ENCODE measurements around the gene CTSA. TPM values are rescaled to one million over a fixed set of nuclear protein-coding genes. Genes with fewer than 3 reads are reported as not detected.
A peak's percentile ranks its signal among the peaks of the same experiment; 100 is the strongest.
"Not testable (repeated sequence)": the region's sequence is repeated elsewhere in the genome, so short reads cannot be mapped to it uniquely, and the experiment has no call there.

CTSA gene
- total RNA-seq, 2 donors from 2014 or later, result 81.2 to 112 TPM

DNA sequence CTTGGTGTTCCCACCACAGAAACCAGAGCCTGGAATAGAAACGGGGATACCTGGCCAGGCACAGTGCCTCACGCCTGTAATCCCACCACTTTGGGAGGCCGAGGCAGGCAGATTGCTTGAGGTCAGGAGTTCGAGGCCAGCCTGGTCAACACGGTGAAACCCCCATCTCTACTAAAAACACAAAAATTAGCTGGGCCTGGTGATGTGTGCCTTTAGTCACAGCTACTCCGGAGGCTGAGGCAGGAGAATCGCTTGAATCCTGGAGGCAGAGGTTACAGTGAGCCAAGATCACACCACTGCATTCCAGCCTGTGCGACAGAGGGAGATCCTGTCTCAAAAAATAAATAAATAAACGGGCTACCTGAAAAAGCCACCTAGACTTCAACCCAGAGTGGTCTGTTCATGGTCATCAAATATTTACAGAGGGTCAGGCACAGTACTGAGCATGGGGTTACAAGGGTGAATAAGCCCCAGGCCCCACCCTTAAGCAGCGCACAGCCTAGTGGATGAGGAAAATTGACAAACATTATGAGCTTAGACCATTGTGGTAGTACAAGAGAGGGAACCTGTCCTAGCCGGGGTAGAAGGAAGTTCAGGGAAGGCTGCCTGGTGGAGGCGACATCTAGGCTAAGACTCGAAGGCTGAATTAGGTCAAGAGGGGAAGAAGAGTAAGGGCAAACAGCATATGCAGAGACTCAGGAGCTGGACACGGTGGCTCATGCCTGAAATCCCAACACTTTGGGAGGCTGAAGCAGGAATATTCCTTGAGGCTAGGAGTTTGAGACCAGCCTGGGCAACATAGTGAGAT lies 36.1 kb downstream of the CTSA start:
- intact Hi-C loops (cut with DNase I), result no loop called here
- DNase-seq (ENCODE audit: low spot score), result no peak

DNA sequence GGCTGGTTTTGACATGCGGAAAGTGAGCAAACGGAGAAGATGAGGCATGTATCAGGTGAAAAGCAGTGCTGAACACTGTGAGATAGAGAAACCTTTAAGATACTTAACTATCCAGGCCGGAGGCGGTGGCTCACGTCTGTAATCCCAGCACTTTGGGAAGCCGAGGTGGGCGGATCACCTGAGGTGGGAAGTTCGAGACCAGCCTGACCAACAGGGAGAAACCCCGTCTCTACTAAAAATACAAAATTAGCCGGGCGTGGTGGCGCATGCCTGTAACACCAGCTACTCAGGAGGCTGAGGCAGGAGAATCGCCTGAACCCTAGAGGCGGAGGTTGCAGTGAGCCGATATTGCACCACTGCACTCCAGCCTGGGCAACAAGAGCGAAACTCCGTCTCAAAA lies 40.5 kb downstream of the CTSA start:
- DNase-seq (ENCODE audit: low spot score), result not testable (repeated sequence)
- intact Hi-C loops (cut with DNase I), result loop anchor here in 1 of 2 donors (10.0 kb wide), 1 partner anchor 107 kb away; the partner anchor contains the start of gene TNNC2

DNA sequence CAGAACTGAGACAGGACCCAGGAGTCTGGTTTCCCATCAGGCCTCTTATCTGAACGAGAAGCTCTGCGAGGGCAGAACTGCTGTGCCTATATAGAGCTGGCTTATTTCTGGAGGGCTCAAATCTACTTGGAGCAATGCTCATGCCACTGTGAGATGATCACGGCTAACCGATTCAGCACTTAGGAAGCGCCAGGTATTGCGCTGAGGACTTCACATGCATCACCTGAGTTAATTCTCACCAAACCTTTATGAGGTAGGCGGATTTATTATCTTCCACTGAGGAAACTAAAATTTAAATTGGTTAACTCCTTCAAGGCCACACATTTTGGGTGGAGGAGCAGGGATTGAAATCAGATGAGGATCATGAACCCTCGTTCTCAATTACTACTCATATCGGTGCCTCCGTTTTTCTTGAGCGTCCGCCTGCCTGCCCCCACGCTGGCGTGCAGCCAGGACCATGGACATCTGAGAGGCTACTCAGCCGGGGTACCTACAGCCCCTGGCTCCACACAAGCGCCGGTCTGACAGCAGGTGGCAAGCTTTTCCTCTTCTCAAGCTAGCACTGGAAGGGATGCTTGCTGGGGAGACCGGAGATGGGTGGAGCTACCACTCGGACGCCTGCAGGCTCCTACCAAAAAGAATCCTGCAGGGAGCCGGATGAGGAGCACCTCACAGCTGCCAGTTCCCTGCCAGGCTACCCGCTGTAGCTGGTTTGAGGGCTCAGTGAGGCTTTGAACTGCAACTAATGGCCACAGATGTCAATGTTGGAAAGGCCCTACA lies 42.3 kb downstream of the CTSA start:
- intact Hi-C loops (cut with DNase I), result loop anchor here in 1 of 2 donors (10.0 kb wide), 1 partner anchor 109 kb away; the partner anchor contains the start of gene TNNC2
- peak; percentile 87 for DNase-seq (ENCODE audit: low spot score)

DNA sequence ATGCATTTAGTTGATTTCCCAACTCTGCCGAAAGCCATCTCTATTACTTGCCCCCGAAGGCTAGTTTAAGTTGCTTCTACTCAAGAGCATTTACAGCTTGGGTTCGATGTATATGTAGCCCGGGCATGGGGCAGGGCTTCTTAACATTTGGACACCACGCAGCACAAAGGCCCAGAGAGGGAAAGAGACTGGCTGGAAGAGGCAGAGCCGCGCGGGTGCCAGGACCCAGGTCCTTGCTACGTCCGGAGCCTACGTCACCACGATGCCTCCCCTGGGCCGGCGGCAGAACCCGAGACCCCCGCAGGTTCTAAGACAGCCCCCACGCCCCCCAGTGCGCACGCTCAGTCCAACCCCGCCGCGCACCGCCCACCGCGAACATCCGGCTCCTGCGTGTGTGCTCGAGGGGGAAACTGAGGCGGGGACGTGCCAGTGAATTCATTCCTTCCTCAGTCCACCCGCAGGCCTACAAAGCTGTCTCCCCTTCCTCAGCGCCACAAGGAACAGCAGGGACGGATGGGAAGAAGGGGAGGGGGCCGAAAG lies 43.0 kb downstream of the CTSA start:
- DNase-seq (ENCODE audit: low spot score), result peak; percentile 91
- intact Hi-C loops (cut with DNase I), result loop anchor here in 1 of 2 donors (10.0 kb wide), 1 partner anchor 109 kb away; the partner anchor contains the start of gene TNNC2

DNA sequence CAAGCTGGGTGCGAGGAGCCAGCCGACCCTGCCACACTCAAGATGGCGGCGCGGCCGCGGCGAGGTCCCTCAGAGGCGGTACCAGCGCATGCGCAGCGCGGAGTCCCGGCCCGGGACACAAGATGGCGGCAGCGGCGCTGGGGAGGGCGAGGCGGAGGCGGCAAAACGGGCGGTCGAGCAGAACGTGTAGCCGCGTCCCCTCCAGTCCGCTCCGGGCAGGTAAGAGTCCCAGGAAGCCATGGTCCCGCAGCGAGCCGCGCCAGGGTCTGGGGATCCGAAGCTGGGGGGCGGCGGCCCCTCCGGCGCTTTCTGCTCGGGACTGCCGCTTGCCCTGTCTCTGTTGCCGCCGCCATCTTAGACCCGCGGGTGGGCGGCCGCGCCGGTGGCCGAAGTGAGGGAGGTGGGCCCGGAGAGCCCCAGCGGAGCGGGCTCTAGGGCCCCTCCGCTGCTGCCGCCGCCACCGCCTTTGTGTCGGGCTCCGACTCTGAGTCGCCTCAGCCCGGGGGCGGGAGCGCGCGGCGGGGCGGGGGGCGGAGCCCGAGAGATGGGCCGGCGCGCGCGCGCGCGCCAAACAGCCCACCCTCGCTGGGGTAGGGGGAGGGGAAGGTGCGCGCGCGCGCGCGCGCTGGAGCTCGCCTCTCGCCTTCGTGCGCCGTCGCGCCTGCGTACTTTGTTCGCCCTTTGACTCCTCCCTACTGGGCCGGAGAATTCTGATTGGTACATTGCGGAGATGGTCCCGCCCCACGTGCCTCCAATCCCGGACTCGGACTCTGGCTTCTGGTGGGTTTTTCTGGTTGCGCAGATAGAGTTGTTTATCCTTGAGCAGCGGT lies 43.7 kb downstream of the CTSA start, which contains the start of gene PCIF1:
Gene PCIF1 (plus strand): TSS at position 98 of the 830 bp plus-strand sequence. CDS start 4,317 bp downstream, outside the sequence.
- DNase-seq (ENCODE audit: low spot score), result peak; percentile 99

DNA sequence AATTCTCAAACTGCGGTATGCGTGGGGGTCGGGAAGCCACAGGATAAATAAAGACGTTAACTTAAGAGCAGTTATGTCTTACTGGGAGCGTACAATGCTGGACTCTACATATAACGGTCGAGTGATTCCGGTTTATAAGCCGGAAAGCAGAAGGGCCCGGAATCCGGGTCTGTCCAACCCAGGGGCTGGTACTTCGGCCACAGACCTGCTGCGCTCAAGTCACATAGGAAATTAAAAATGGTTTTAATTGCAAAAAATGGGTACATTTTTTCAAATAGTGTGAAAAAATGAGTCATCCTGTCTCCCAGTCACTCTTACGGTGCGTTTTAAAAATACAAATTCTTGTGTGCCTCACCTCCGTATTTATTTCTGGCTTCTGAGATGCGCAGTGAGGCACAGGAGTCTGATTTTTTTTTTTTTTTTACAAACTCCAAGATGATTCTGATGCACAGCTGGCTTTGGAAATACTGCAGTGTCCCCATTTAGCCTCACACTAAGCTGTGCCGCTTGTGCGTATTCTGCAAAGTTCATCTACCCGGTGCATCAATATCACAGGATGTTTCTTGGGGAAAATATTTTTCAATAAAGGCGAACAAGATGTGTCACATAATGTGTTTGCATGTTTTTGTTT lies 44.4 kb downstream of the CTSA start:
- intact Hi-C loops (cut with DNase I), result loop anchor here in 1 of 2 donors (10.0 kb wide), 1 partner anchor 111 kb away; the partner anchor contains the start of gene TNNC2

More for the DNA sequence above, 43.7 kb downstream of the CTSA start, which contains the start of gene PCIF1:
- intact Hi-C loops (cut with DNase I), result loop anchor here in 1 of 2 donors (10.0 kb wide), 1 partner anchor 110 kb away; the partner anchor contains the start of gene TNNC2

DNA sequence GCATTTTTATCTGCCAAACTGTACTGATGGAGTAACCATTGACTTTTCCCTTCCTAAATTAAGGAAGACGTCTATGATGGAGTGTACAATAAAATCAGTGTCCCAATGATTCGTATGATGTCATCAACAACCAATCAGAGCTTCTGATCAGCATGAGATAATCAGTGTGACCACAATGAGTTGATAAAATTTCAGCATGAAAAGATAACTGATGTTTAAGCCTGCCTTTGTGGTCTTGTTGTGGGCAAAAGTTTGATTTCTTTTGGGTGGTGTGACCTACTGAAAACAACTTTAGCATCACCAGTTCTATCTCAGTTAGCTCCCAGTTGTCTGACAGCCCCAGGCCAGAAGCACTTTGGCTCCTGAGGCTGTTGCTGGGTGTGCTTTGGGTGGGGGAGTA lies 46.6 kb downstream of the CTSA start:
- intact Hi-C loops (cut with DNase I), result loop anchor here in 1 of 2 donors (10.0 kb wide), 1 partner anchor 113 kb away; the partner anchor contains the start of gene TNNC2

More for the DNA sequence above, 44.4 kb downstream of the CTSA start:
- DNase-seq (ENCODE audit: low spot score), result no peak

DNA sequence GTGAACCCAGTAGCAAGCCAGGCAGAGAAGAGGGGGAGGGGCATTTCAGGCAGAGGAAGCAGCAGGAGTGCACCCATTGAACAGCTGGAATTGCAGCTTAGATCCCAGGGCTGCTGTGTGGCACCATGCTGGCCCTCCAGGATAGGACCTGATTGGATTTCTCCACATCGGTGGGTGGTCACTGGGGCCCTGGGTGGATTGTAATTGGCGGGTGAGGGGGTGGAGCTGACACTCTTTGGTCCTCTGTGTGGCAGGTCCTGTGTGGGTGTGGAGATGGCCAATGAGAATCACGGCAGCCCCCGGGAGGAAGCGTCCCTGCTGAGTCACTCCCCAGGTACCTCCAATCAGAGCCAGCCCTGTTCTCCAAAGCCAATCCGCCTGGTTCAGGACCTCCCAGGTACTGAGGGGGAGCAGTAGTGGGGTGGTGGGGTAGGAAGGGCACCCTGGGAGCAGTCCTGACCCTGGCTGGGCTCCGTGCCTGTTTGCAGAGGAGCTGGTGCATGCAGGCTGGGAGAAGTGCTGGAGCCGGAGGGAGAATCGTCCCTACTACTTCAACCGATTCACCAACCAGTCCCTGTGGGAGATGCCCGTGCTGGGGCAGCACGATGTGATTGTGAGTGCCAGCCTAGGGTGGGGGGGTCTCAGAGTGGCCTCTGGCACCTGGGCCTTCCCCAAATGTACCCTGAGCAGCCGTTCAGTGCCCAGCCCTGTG lies 47.7 kb downstream of the CTSA start:
- intact Hi-C loops (cut with DNase I), result loop anchor here in 1 of 2 donors (10.0 kb wide), 1 partner anchor 114 kb away; the partner anchor contains the start of gene TNNC2
- no peak for DNase-seq (ENCODE audit: low spot score)

More for the DNA sequence above, 46.6 kb downstream of the CTSA start:
- no peak for DNase-seq (ENCODE audit: low spot score)

DNA sequence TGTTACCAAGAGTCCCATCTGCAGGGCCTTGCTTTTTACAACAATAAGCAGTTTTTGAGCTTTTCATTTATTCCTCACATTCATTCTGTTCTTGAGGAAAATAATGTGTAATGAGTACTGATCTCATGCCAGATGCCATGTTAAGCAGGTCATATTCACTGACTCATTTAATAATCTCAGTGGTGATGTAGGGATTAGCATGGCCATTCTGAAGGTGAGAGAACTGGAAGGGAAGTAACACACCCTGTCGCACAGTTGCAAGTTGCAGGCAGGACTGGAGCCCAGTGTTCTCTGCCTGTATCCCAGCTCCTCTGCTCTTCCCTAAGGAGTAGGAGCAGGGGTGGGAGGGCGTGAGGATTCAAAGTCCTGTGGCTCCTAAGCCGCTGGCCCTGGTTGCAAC lies 48.9 kb downstream of the CTSA start:
- intact Hi-C loops (cut with DNase I), result loop anchor here in 1 of 2 donors (10.0 kb wide), 1 partner anchor 135 kb away; no protein-coding TSS in a partner anchor
- no peak for DNase-seq (ENCODE audit: low spot score)

DNA sequence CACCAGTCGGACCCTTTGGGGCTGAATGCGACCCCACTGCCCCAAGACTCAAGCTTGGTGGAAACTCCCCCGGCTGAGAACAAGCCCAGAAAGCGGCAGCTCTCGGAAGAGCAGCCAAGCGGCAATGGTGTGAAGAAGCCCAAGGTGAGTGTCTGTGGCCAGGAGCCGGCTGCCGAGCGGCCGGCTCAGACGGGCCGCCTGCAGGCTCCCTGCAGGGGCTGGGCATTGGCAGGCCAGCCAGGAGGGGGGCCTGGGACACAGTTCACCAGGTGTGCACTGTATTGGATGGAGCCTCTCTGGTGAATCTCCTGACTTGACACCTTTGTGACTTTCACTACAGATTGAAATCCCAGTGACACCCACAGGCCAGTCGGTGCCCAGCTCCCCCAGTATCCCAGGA lies 49.3 kb downstream of the CTSA start:
- intact Hi-C loops (cut with DNase I), result loop anchor here in 1 of 2 donors (10.0 kb wide), 1 partner anchor 136 kb away; no protein-coding TSS in a partner anchor
- DNase-seq (ENCODE audit: low spot score), result no peak

DNA sequence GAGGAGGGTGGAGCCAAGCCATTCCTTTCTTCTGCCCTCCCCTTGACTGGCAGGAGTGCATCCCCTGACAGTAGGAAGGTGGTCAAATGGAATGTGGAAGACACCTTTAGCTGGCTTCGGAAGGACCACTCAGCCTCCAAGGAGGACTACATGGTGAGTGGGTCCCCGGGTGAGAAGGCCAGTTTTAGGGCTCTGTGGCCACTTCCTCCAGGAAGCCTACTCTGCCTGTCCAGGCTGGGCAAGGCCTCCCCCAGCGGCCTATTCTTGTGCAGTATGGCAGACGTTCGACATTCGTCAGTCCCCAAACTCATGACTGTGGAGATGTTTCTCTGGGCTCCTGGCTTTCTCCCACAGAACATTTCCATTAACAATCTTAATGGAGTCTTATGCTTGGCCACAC lies 52.5 kb downstream of the CTSA start:
- DNase-seq (ENCODE audit: low spot score), result no peak
- intact Hi-C loops (cut with DNase I), result loop anchor here in 1 of 2 donors (10.0 kb wide), 1 partner anchor 139 kb away; no protein-coding TSS in a partner anchor

DNA sequence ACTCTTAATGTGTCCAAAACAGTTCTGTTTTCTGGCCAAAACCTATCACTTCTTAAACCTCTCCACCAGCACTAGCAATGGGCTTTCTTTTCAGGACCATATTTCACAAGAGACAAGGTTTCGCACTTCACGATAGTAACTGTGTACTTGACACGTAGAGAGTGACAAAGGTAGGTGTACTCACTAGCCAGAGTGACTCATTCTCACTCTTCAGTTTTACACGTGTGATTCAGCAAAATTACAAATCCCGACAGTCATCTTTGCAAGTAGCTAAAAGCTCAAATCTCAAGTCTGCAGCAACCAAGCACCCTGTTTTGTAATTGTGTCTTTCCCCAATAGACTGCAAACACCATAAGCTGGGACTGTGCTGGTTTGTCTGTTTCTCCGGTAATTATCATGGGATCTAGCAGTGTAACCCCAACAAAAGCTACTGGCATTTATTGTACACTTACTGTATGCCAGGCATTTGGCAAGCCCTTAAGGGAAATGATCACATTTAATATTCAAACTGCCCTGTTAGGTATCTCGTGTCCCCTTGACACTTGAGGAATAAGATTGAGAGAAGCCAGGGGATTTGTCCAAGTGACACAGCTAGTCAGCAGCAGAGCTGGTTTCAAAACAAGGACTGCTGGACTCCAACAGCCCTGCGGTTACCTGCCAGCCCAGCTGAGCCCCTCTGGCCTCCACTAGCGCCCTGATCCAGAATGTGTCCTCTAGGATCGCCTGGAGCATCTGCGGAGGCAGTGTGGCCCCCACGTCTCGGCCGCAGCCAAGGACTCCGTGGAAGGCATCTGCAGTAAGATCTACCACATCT lies 53.2 kb downstream of the CTSA start:
- no peak for DNase-seq (ENCODE audit: low spot score)
- intact Hi-C loops (cut with DNase I), result loop anchor here in 1 of 2 donors (10.0 kb wide), 1 partner anchor 140 kb away; no protein-coding TSS in a partner anchor

DNA sequence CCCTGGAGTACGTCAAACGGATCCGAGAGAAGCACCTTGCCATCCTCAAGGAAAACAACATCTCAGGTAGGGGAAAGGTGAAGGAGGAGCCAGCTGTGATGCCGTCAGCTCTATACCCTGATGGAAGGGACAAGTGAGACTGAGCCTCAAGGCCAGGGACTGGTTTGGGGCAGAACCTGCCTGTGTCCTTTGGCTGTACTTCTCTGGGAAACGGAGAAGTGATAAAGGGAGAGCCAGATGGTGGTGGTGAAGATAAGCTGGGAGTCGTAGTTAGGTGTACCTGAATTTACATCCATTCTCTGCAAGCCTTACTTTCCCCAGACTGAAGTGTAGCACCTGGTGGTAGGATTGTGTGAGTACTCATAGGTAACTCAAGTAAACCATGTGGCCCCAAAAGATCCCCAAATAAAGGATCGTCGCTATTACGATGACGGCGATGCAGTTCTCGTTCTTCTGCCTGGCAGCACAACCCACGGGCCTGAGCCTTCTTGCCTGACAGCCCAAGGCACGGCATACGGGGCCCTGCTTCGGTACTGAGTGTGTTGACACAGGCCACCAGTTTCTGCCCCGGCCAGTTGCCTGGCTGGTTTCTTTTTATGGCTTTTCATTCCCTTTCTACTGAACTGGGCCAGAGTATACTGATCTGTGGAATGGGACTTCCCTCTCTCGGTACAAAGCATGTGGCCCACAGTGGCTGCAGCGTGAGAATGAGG lies 54.0 kb downstream of the CTSA start:
- DNase-seq (ENCODE audit: low spot score), result no peak
- intact Hi-C loops (cut with DNase I), result loop anchor here in 1 of 2 donors (10.0 kb wide), 1 partner anchor 140 kb away; no protein-coding TSS in a partner anchor

DNA sequence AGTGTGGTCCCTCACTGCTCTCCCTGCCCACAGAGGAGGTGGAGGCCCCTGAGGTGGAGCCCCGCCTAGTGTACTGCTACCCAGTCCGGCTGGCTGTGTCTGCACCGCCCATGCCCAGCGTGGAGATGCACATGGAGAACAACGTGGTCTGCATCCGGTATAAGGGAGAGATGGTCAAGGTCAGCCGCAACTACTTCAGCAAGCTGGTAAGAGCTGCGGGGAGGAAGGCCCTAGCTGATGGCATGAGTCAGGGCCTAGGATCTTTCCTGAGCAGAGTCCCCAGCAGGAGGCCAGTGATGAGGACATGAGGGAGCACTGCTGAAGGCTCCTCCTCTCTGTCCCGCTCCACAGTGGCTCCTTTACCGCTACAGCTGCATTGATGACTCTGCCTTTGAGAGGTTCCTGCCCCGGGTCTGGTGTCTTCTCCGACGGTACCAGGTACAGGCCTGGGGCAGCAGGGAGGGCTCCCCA lies 54.6 kb downstream of the CTSA start:
- no peak for DNase-seq (ENCODE audit: low spot score)
- intact Hi-C loops (cut with DNase I), result loop anchor here in 1 of 2 donors (10.0 kb wide), 1 partner anchor 141 kb away; no protein-coding TSS in a partner anchor

Measured in posterior vena cava (tissue), 2 donors.